Measurements from ENCODE around the gene TLE3. TPM values are rescaled to one million over a fixed set of nuclear protein-coding genes. Genes with fewer than 3 reads are reported as not detected.
"Not testable (repeated sequence)": the region's sequence is repeated elsewhere in the genome, so short reads cannot be mapped to it uniquely, and the experiment has no call there.

Gene TLE3
- total and polyA plus RNA-seq, 7 donors, result 16.8 to 82.0 (median 49.5) TPM

GRCh38 chr15:70119911-70120508 is 22.3 kb upstream of the TLE3 start:
- no peak overlapping the region for H3K27ac ChIP-seq
- no peak for TF ChIP-seq CTCF (IDR thresholded peaks at IDR 0.05)
- TF ChIP-seq EP300 (IDR thresholded peaks at IDR 0.05), result no peak
- TF ChIP-seq POLR2A (IDR thresholded peaks at IDR 0.05), result no peak
- TF ChIP-seq POLR2AphosphoS5 (IDR thresholded peaks at IDR 0.05), result no peak
- no peaks in the 10 kb centered on the region for H3K9me3 ChIP-seq
- 85 to 92% methylated on average over 5 of the region's 5 CpGs for WGBS, 2 donors
- H3K36me3 ChIP-seq, result no peaks in the 10 kb centered on the region
- no peak overlapping the region for H3K4me3 ChIP-seq
- peaks cover 0 to 30% (median 24%) of the 10 kb centered on the region in 4 donors for H3K4me1 ChIP-seq
- intact Hi-C loops (cut with DNase I), result no loop called here
- H3K27me3 ChIP-seq, result no peaks in the 10 kb centered on the region
- no peak for DNase-seq

- Histone ChIP-seq H3K4me1 (peaks cover 0 to 35% (median 24%) of the 10 kb centered on the region in 4 donors), H3K36me3 (no peaks in the 10 kb centered on the region), H3K4me3 (no peak overlapping the region), H3K27me3 (no peaks in the 10 kb centered on the region), H3K27ac (no peak overlapping the region), H3K9me3 (no peaks in the 10 kb centered on the region)
- WGBS, 2 donors, result 97 to 98% methylated on average over 3 of the region's 3 CpGs
- intact Hi-C loops (cut with DNase I), result no loop called here
- no peak for DNase-seq
- TF ChIP-seq CTCF (IDR thresholded peaks at IDR 0.05) (no peak), POLR2AphosphoS5 (IDR thresholded peaks at IDR 0.05) (no peak), POLR2A (IDR thresholded peaks at IDR 0.05) (no peak), EP300 (IDR thresholded peaks at IDR 0.05) (no peak)
Measured at GRCh38 chr15:70118599-70118998, 20.9 kb upstream of the TLE3 start.

GRCh38 chr15:70116317-70116716 is 18.6 kb upstream of the TLE3 start:
- H3K4me3 ChIP-seq, result no peak overlapping the region
- H3K27ac ChIP-seq, result no peak overlapping the region
- WGBS, 2 donors, result 85 to 88% methylated on average over 3 of the region's 3 CpGs
- no peaks in the 10 kb centered on the region for H3K9me3 ChIP-seq
- peaks cover 0 to 31% (median 18%) of the 10 kb centered on the region in 4 donors for H3K4me1 ChIP-seq
- TF ChIP-seq EP300 (IDR thresholded peaks at IDR 0.05), result no peak
- H3K36me3 ChIP-seq, result no peaks in the 10 kb centered on the region
- DNase-seq, result no peak
- intact Hi-C loops (cut with DNase I), result no loop called here
- H3K27me3 ChIP-seq, result no peaks in the 10 kb centered on the region

- DNase-seq, result no peak
- intact Hi-C loops (cut with DNase I), result no loop called here
- Histone ChIP-seq H3K4me3 (no peak overlapping the region), H3K36me3 (no peaks in the 10 kb centered on the region), H3K27me3 (no peaks in the 10 kb centered on the region), H3K4me1 (peaks cover 0 to 26% (median 17%) of the 10 kb centered on the region in 4 donors), H3K9me3 (no peaks in the 10 kb centered on the region), H3K27ac (no peak overlapping the region)
- TF ChIP-seq POLR2A (IDR thresholded peaks at IDR 0.05) (no peak), CTCF (IDR thresholded peaks at IDR 0.05) (no peak), POLR2AphosphoS5 (IDR thresholded peaks at IDR 0.05) (no peak), EP300 (IDR thresholded peaks at IDR 0.05) (no peak)
- 77 to 85% methylated on average over 3 of the region's 3 CpGs for WGBS, 2 donors
Measured at GRCh38 chr15:70114221-70114620, 16.5 kb upstream of the TLE3 start.

GRCh38 chr15:70113304-70113700 is 15.6 kb upstream of the TLE3 start:
- DNase-seq, result peak; percentile 79
- intact Hi-C loops (cut with DNase I), result no loop called here
- no peaks in the 10 kb centered on the region for H3K36me3 ChIP-seq
- 52 to 83% methylated on average over 7 of the region's 7 CpGs for WGBS, 2 donors
- H3K9me3 ChIP-seq, result no peaks in the 10 kb centered on the region
- peaks cover 0 to 26% (median 17%) of the 10 kb centered on the region in 4 donors for H3K4me1 ChIP-seq
- H3K4me3 ChIP-seq, result no peak overlapping the region
- H3K27ac ChIP-seq, result no peak overlapping the region
- TF ChIP-seq POLR2AphosphoS5 (IDR thresholded peaks at IDR 0.05), result peak in 1 of 4 donors; percentile 29
- TF ChIP-seq CTCF (IDR thresholded peaks at IDR 0.05), result no peak
- H3K27me3 ChIP-seq, result no peaks in the 10 kb centered on the region

- DNase-seq; intact Hi-C loops (cut with DNase I); H3K36me3 ChIP-seq; H3K9me3 ChIP-seq; H3K27me3 ChIP-seq; H3K27ac ChIP-seq; H3K4me3 ChIP-seq: not testable (repeated sequence)
- peaks cover 0 to 26% (median 17%) of the 10 kb centered on the region in 4 donors for H3K4me1 ChIP-seq
- 61 to 68% methylated on average over 6 of the region's 9 CpGs for WGBS, 2 donors
Measured at GRCh38 chr15:70112572-70113303, 15.0 kb upstream of the TLE3 start.
